ENCODE measurements around the gene GPHN. TPM values are rescaled to one million over a fixed set of nuclear protein-coding genes. Genes with fewer than 3 reads are reported as not detected.
A peak's percentile ranks its signal among the peaks of the same experiment; 100 is the strongest.

Gene GPHN
- total RNA-seq, 1 donor from 2014 or later: 32.1 TPM

- Mint-ChIP-seq H3K9me3 (no peaks in the 10 kb centered on the region), H3K4me1 (peaks cover 7% of the 10 kb centered on the region), H3K27me3 (ENCODE audit: low read depth) (no peaks in the 10 kb centered on the region), H3K27ac (peak overlapping the region; percentile 84), H3K4me3 (no peak overlapping the region), H3K36me3 (no peaks in the 10 kb centered on the region)
- no peak for DNase-seq (ENCODE audit: low spot score in 2 of 2, unreplicated experiment in 2 of 2)
- TF ChIP-seq, protein P1, sequence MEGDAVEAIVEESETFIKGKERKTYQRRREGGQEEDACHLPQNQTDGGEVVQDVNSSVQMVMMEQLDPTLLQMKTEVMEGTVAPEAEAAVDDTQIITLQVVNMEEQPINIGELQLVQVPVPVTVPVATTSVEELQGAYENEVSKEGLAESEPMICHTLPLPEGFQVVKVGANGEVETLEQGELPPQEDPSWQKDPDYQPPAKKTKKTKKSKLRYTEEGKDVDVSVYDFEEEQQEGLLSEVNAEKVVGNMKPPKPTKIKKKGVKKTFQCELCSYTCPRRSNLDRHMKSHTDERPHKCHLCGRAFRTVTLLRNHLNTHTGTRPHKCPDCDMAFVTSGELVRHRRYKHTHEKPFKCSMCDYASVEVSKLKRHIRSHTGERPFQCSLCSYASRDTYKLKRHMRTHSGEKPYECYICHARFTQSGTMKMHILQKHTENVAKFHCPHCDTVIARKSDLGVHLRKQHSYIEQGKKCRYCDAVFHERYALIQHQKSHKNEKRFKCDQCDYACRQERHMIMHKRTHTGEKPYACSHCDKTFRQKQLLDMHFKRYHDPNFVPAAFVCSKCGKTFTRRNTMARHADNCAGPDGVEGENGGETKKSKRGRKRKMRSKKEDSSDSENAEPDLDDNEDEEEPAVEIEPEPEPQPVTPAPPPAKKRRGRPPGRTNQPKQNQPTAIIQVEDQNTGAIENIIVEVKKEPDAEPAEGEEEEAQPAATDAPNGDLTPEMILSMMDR (IDR thresholded peaks at IDR 0.05; ENCODE audit: unreplicated experiment): no peak
These were observed 127.5 kb downstream of the GPHN start for GRCh38 chr14:66635435-66635834.

GRCh38 chr14:66636240-66636639, 128.3 kb downstream of the GPHN start:
- Mint-ChIP-seq H3K27ac (no peak overlapping the region), H3K27me3 (ENCODE audit: low read depth) (no peaks in the 10 kb centered on the region), H3K4me3 (no peak overlapping the region), H3K36me3 (no peaks in the 10 kb centered on the region), H3K4me1 (peaks cover 7% of the 10 kb centered on the region), H3K9me3 (no peaks in the 10 kb centered on the region)
- TF ChIP-seq, protein P1 (IDR thresholded peaks at IDR 0.05; ENCODE audit: unreplicated experiment): no peak
- DNase-seq (ENCODE audit: low spot score in 2 of 2, unreplicated experiment in 2 of 2): no peak

DNA sequence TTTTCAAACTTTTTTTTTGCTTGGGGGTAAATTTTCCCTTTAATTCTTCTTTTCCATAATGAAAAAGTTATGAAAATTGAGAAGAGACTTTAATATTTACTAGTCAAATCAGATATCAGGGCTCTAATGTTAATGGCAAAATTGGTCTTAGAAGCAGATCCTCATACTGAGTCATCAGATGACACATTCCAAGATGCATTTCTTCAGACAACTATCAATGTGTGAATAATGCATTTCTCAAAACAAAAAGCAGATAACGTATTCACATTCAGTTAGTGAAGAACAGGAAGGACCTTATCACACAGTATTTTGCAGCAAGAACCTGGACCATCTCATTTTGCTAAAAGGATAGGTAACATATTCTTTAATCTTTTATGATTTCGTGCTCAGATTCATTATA, 130.7 kb downstream of the GPHN start:
- Mint-ChIP-seq H3K36me3 (no peaks in the 10 kb centered on the region), H3K4me3 (no peak overlapping the region), H3K27me3 (ENCODE audit: low read depth) (no peaks in the 10 kb centered on the region), H3K27ac (no peak overlapping the region), H3K4me1 (peaks cover 23% of the 10 kb centered on the region), H3K9me3 (no peaks in the 10 kb centered on the region)
- TF ChIP-seq, protein P1 (IDR thresholded peaks at IDR 0.05; ENCODE audit: unreplicated experiment): no peak
- DNase-seq (ENCODE audit: low spot score in 2 of 2, unreplicated experiment in 2 of 2): no peak

- H3K36me3 Mint-ChIP-seq: no peaks in the 10 kb centered on the region
- no peaks in the 10 kb centered on the region for H3K9me3 Mint-ChIP-seq
- no peak overlapping the region for H3K4me3 Mint-ChIP-seq
- no peaks in the 10 kb centered on the region for H3K27me3 Mint-ChIP-seq (ENCODE audit: low read depth)
- TF ChIP-seq, protein P1 (IDR thresholded peaks at IDR 0.05; ENCODE audit: unreplicated experiment): no peak
- peaks cover 20% of the 10 kb centered on the region for H3K4me1 Mint-ChIP-seq
- peak overlapping the region; percentile 80 for H3K27ac Mint-ChIP-seq
- no peak for DNase-seq (ENCODE audit: low spot score in 2 of 2, unreplicated experiment in 2 of 2)
These were observed 134.1 kb downstream of the GPHN start for GRCh38 chr14:66641861-66642635.

GRCh38 chr14:66643344-66643743, 135.4 kb downstream of the GPHN start:
- no peak for DNase-seq (ENCODE audit: low spot score in 2 of 2, unreplicated experiment in 2 of 2)
- H3K9me3 Mint-ChIP-seq: no peaks in the 10 kb centered on the region
- TF ChIP-seq, protein P1 (IDR thresholded peaks at IDR 0.05; ENCODE audit: unreplicated experiment): no peak
- no peak overlapping the region for H3K4me3 Mint-ChIP-seq
- peak overlapping the region; percentile 56 for H3K27ac Mint-ChIP-seq
- no peaks in the 10 kb centered on the region for H3K36me3 Mint-ChIP-seq
- H3K4me1 Mint-ChIP-seq: peaks cover 20% of the 10 kb centered on the region
- H3K27me3 Mint-ChIP-seq (ENCODE audit: low read depth): no peaks in the 10 kb centered on the region

Data from mesothelial cell of epicardium (in vitro differentiated cells).